Sigmoid colon (tissue), 7 donors: ENCODE results near the gene JAZF1. TPM values are rescaled to one million over a fixed set of nuclear protein-coding genes. Genes with fewer than 3 reads are reported as not detected.

Experiments used
- DNase-seq: peaks from one replicate; pipeline ENCODE4 v3.0.0-alpha.2; 2019
- H3K27ac ChIP-seq, 4 donors: fragments of 200-600 bp; sonication (generic); one replicate each; pipeline ENCODE4 v1.5.1; 2016 to 2019; ENCODE audit warnings: mild to moderate bottlenecking in 1 of 4
- H3K27me3 ChIP-seq, 3 donors: fragments of 200-600 bp; sonication (generic); one replicate each; pipeline ENCODE4 v1.5.1; 2019; ENCODE audit warnings: mild to moderate bottlenecking in 1 of 3
- H3K36me3 ChIP-seq, 4 donors: fragments of 200-600 bp; sonication (generic); one replicate each; pipeline ENCODE4 v1.5.1; 2016 to 2019
- H3K4me1 ChIP-seq, 4 donors: fragments of 200-600 bp; sonication (generic); one replicate each; pipeline ENCODE4 v1.5.1; 2017 to 2019
- H3K4me3 ChIP-seq, 4 donors: fragments of 200-600 bp; sonication (generic); one replicate each; pipeline ENCODE4 v1.5.1; 2017 to 2019; ENCODE audit warnings: mild to moderate bottlenecking in 2 of 4, moderate library complexity in 1 of 4
- H3K9me3 ChIP-seq, 4 donors: fragments of 200-600 bp in 3 of 4; sonication (generic) in 3 of 4; one replicate each; pipeline versions ENCODE4 v1.5.1 to v1.6.1; 2013 to 2019
- CTCF ChIP-seq, 4 experiments: fragments of 450-650 bp in 3 of 4; fragments of 200-600 bp in 1 of 4; IDR thresholded peaks; one replicate each; pipeline ENCODE4 v1.5.1; 2016 to 2019; ENCODE audit warnings: antibody characterized with exemption in 4 of 4, mild to moderate bottlenecking in 3 of 4, moderate library complexity in 2 of 4
- EP300 ChIP-seq, 4 donors: sonication (generic); formaldehyde crosslinking; IDR thresholded peaks; one replicate each; pipeline ENCODE4 v1.6.1; 2017; ENCODE audit warnings: antibody characterized with exemption in 4 of 4
- POLR2A ChIP-seq, 2 donors: fragments of 450-650 bp; IDR thresholded peaks; one replicate each; pipeline ENCODE4 v1.6.1; 2016; ENCODE audit warnings: antibody characterized with exemption in 2 of 2, mild to moderate bottlenecking in 2 of 2, moderate library complexity in 2 of 2
- POLR2AphosphoS5 ChIP-seq, 4 donors: sonication (generic); formaldehyde crosslinking; IDR thresholded peaks; one replicate each; pipeline ENCODE4 v1.6.1; 2017; ENCODE audit warnings: antibody characterized with exemption in 4 of 4
- WGBS, 2 donors: extraction: QIAGEN DNeasy Blood & Tissue Kit; methylation state at CpG; one replicate each; pipeline ENCODE4 v1.1.7; 2013; 5-methylcytosine and 5-hydroxymethylcytosine counted together
- intact Hi-C: fragments of 100-400 bp; cut with DNase I; formaldehyde crosslinking; loops from one replicate; pipeline ENCODE4 v1.15.1; 2023
- polyA plus RNA-seq, 3 donors: library from polyadenylated mRNA; stranded (reverse); fragments of 200-250 nt; gene quantifications; one replicate each; pipeline ENCODE4 v1.2.3, GENCODE V29; 2013
- total RNA-seq, 4 donors: library from RNA; depleted of rRNA; stranded (reverse); fragments of >200 nt; gene quantifications; one replicate each; pipeline ENCODE4 v1.1.0, GENCODE V29; 2016
- donor health status: healthy with polysubstance abuse.
- donor health status: Bipolar disorder and iron deficiency.
- donor health status: healthy.

JAZF1 gene
- total and polyA plus RNA-seq, 7 donors: 4.2 to 59.6 (median 46.4) TPM

- H3K4me3 ChIP-seq: no peak overlapping the region
- TF ChIP-seq CTCF (IDR thresholded peaks at IDR 0.05): peak in 3 of 4 experiments; percentile 44 to 68 (median 60)
- peak in 1 of 4 donors; percentile 31 for TF ChIP-seq POLR2AphosphoS5 (IDR thresholded peaks at IDR 0.05)
- TF ChIP-seq EP300 (IDR thresholded peaks at IDR 0.05): no peak
- H3K27me3 ChIP-seq: no peaks in the 10 kb centered on the region
- intact Hi-C loops: loop anchor here (2.0 kb wide), 1 partner anchor 16 kb away; no protein-coding TSS in a partner anchor
- H3K27ac ChIP-seq: peak overlapping the region in 3 of 4 donors; percentile 80 to 85 (median 81)
- H3K36me3 ChIP-seq: no peaks in the 10 kb centered on the region
- peak; percentile 90 for DNase-seq
- H3K9me3 ChIP-seq: no peaks in the 10 kb centered on the region
- 46 to 72% methylated on average over 12 of the region's 12 CpGs for WGBS, 2 donors
- H3K4me1 ChIP-seq: peaks cover 0 to 74% (median 64%) of the 10 kb centered on the region in 4 donors
Observed at GRCh38 chr7:28062197-28062991, 118.2 kb downstream of the JAZF1 start.

- H3K27ac ChIP-seq: peak overlapping the region in 2 of 4 donors; percentile 80 to 85
- H3K36me3 ChIP-seq: no peaks in the 10 kb centered on the region
- no peaks in the 10 kb centered on the region for H3K9me3 ChIP-seq
- intact Hi-C loops: loop anchor here (2.0 kb wide), 1 partner anchor 17 kb away; no protein-coding TSS in a partner anchor
- 79% methylated on average over 4 of the region's 4 CpGs for WGBS, 2 donors
- H3K4me3 ChIP-seq: no peak overlapping the region
- no peaks in the 10 kb centered on the region for H3K27me3 ChIP-seq
- no peak for DNase-seq
- H3K4me1 ChIP-seq: peaks cover 0 to 68% (median 59%) of the 10 kb centered on the region in 4 donors
- TF ChIP-seq EP300 (IDR thresholded peaks at IDR 0.05) (no peak), POLR2A (IDR thresholded peaks at IDR 0.05) (no peak), POLR2AphosphoS5 (IDR thresholded peaks at IDR 0.05) (no peak), CTCF (IDR thresholded peaks at IDR 0.05) (no peak)
Observed at GRCh38 chr7:28061824-28062196, 118.8 kb downstream of the JAZF1 start.

GRCh38 chr7:28060371-28060950 lies 120.1 kb downstream of the JAZF1 start:
- no peaks in the 10 kb centered on the region for H3K9me3 ChIP-seq
- TF ChIP-seq POLR2AphosphoS5 (IDR thresholded peaks at IDR 0.05) (no peak), CTCF (IDR thresholded peaks at IDR 0.05) (no peak), POLR2A (IDR thresholded peaks at IDR 0.05) (no peak), EP300 (IDR thresholded peaks at IDR 0.05) (no peak)
- WGBS, 2 donors: 52 to 53% methylated on average over 1 of the region's 1 CpG
- no peak for DNase-seq
- H3K27ac ChIP-seq: peak overlapping the region in 3 of 4 donors; percentile 24 to 85 (median 26)
- peaks cover 0 to 62% (median 47%) of the 10 kb centered on the region in 4 donors for H3K4me1 ChIP-seq
- no peaks in the 10 kb centered on the region for H3K27me3 ChIP-seq
- intact Hi-C loops: no loop called here
- H3K4me3 ChIP-seq: no peak overlapping the region
- no peaks in the 10 kb centered on the region for H3K36me3 ChIP-seq

GRCh38 chr7:28055161-28055544 lies 125.4 kb downstream of the JAZF1 start:
- peaks cover 0 to 39% (median 20%) of the 10 kb centered on the region in 4 donors for H3K4me1 ChIP-seq
- no peaks in the 10 kb centered on the region for H3K27me3 ChIP-seq
- no peaks in the 10 kb centered on the region for H3K36me3 ChIP-seq
- intact Hi-C loops: no loop called here
- TF ChIP-seq EP300 (IDR thresholded peaks at IDR 0.05): no peak
- TF ChIP-seq POLR2AphosphoS5 (IDR thresholded peaks at IDR 0.05): no peak
- TF ChIP-seq CTCF (IDR thresholded peaks at IDR 0.05): no peak
- TF ChIP-seq POLR2A (IDR thresholded peaks at IDR 0.05): no peak
- 75 to 80% methylated on average over 3 of the region's 3 CpGs for WGBS, 2 donors
- DNase-seq: no peak
- no peaks in the 10 kb centered on the region for H3K9me3 ChIP-seq
- H3K27ac ChIP-seq: peak overlapping the region in 3 of 4 donors; percentile 33 to 60 (median 34)
- H3K4me3 ChIP-seq: no peak overlapping the region
